Central memory CD8-positive, alpha-beta T cell (primary cell): Measurements from ENCODE around the gene ECHDC3.

Experiments
- ATAC-seq: fragments of 150-1000 bp; cut with Tn5 transposase; replicated peaks from 2 replicates; pipeline ENCODE4 v1.10.0; 2022; ENCODE audit warnings: mild to moderate bottlenecking, moderate FRiP score, moderate number of reproducible peaks; ENCODE audit not compliant: poor library complexity, severe bottlenecking; ENCODE audit errors: extremely low read depth
- DNase-seq, 2 donors: peaks; one replicate each; pipeline ENCODE4 v3.0.0; 2021; ENCODE audit warnings: low spot score in 2 of 2
- H3K27ac Mint-ChIP-seq: one replicate; pipeline ENCODE4 v1.8.0; 2022; ENCODE audit warnings: low read depth, mild to moderate bottlenecking, moderate library complexity, mixed read lengths
- H3K27me3 Mint-ChIP-seq: one replicate; pipeline ENCODE4 v1.8.0; 2022; ENCODE audit warnings: mixed read lengths
- H3K36me3 Mint-ChIP-seq: one replicate; pipeline ENCODE4 v1.8.0; 2022; ENCODE audit warnings: mild to moderate bottlenecking, moderate library complexity, mixed read lengths; ENCODE audit not compliant: insufficient read depth
- H3K4me1 Mint-ChIP-seq: one replicate; pipeline ENCODE4 v1.8.0; 2022; ENCODE audit warnings: mixed read lengths
- H3K4me3 Mint-ChIP-seq: one replicate; pipeline ENCODE4 v1.8.0; 2022; ENCODE audit warnings: mild to moderate bottlenecking, moderate library complexity, mixed read lengths
- H3K9me3 Mint-ChIP-seq: one replicate; pipeline ENCODE4 v1.8.0; 2022; ENCODE audit warnings: mixed read lengths

The ECHDC3 gene

GRCh38 chr10:11798845-11799735 lies 56.9 kb downstream of the ECHDC3 start:
- Mint-ChIP-seq H3K27me3 (no peaks in the 10 kb centered on the region), H3K9me3 (no peaks in the 10 kb centered on the region), H3K4me1 (no peaks in the 10 kb centered on the region), H3K27ac (no peak overlapping the region), H3K36me3 (no peaks in the 10 kb centered on the region), H3K4me3 (no peak overlapping the region)
- no peak for DNase-seq
- no peak for ATAC-seq

GRCh38 chr10:11799736-11800080 lies 57.5 kb downstream of the ECHDC3 start:
- Mint-ChIP-seq H3K4me3 (no peak overlapping the region), H3K27ac (no peak overlapping the region), H3K27me3 (peaks cover under 1% of the 10 kb centered on the region), H3K36me3 (no peaks in the 10 kb centered on the region), H3K4me1 (no peaks in the 10 kb centered on the region), H3K9me3 (no peaks in the 10 kb centered on the region)
- no peak for ATAC-seq
- DNase-seq, result no peak

DNA sequence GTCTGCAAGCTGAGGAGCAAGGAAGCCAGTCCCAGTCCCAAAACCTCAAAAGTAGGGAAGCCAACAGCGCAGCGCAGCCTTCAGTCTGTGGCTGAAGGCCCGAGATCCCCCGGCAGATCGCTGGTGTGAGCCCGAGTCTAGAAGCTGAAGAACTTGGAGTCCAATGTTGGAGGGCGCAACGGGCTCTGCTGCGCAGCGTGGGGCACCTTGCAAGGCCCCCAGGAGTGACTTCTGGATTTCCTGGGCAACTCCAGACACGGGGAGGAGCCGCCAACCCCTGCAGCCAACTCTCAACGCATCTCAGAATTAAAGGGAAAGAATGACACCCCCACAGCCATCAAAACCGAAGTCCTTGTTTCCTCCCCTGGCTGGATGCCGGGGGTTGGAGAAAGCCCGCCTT lies 62.2 kb downstream of the ECHDC3 start:
- Mint-ChIP-seq H3K4me3 (no peak overlapping the region), H3K27me3 (peaks cover 45% of the 10 kb centered on the region), H3K9me3 (no peaks in the 10 kb centered on the region), H3K4me1 (no peaks in the 10 kb centered on the region), H3K27ac (no peak overlapping the region), H3K36me3 (no peaks in the 10 kb centered on the region)
- ATAC-seq (no peak), DNase-seq (no peak)

GRCh38 chr10:11805792-11806191 lies 63.6 kb downstream of the ECHDC3 start:
- Mint-ChIP-seq H3K9me3 (no peaks in the 10 kb centered on the region), H3K27me3 (peaks cover 53% of the 10 kb centered on the region), H3K4me1 (no peaks in the 10 kb centered on the region), H3K4me3 (no peak overlapping the region), H3K27ac (no peak overlapping the region), H3K36me3 (no peaks in the 10 kb centered on the region)
- ATAC-seq (no peak), DNase-seq (no peak)

DNA sequence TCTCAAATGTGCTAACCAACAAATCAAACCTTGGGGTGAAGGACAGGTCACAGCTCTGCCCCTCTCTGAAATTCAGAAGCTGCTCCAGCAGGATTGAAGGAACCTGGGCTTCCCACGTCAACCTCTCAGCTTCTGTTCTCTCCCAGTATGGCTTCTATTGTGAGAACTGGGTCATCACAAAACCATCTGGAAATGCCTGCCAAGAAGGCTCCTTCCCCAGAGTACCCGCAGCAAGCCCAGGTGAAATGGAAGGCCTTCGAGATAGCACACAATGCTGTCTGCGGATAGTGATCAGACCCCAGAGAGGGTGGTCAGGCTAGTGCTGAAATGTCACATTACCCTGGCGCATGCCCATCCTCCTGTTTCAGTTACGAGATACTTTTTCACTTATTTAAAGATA lies 64.5 kb downstream of the ECHDC3 start:
- no peak overlapping the region for H3K27ac Mint-ChIP-seq
- ATAC-seq (no peak), DNase-seq (no peak)
- H3K27me3 Mint-ChIP-seq, result peaks cover 53% of the 10 kb centered on the region
- no peak overlapping the region for H3K4me3 Mint-ChIP-seq
- no peaks in the 10 kb centered on the region for H3K9me3 Mint-ChIP-seq
- no peaks in the 10 kb centered on the region for H3K36me3 Mint-ChIP-seq
- H3K4me1 Mint-ChIP-seq, result no peaks in the 10 kb centered on the region

- H3K4me3 Mint-ChIP-seq, result no peak overlapping the region
- peaks cover 63% of the 10 kb centered on the region for H3K27me3 Mint-ChIP-seq
- no peaks in the 10 kb centered on the region for H3K36me3 Mint-ChIP-seq
- no peak overlapping the region for H3K27ac Mint-ChIP-seq
- ATAC-seq, result no peak
- no peak for DNase-seq
- no peaks in the 10 kb centered on the region for H3K9me3 Mint-ChIP-seq
- no peaks in the 10 kb centered on the region for H3K4me1 Mint-ChIP-seq
These were observed 66.6 kb downstream of the ECHDC3 start for GRCh38 chr10:11808808-11809207.

DNA sequence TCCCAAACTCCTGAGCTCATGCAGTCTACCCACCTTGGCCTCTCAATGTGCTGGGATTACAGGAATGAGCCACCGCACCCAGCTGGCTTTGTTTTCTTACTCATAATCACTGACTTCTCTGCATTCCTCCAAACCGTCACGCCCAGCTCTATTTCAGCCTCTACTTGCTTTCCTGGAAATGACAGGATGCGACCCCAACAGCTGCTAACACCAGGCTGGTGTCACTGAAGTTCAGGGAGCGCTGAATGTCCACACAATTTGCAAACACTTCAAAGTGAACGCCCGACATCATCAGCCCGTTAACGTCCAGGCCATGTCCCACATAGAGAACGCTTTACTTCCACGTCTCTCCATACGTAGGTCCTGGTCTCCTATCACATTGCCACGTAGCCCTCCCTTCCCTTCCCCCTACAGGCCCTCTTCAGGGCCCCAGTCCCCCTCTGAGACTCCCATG lies 68.2 kb downstream of the ECHDC3 start:
- H3K36me3 Mint-ChIP-seq, result no peaks in the 10 kb centered on the region
- H3K4me1 Mint-ChIP-seq, result no peaks in the 10 kb centered on the region
- ATAC-seq (no peak), DNase-seq (no peak)
- H3K4me3 Mint-ChIP-seq, result no peak overlapping the region
- H3K9me3 Mint-ChIP-seq, result no peaks in the 10 kb centered on the region
- H3K27me3 Mint-ChIP-seq, result peaks cover 56% of the 10 kb centered on the region
- no peak overlapping the region for H3K27ac Mint-ChIP-seq

- ATAC-seq, result no peak
- Mint-ChIP-seq H3K27ac (no peak overlapping the region), H3K9me3 (no peaks in the 10 kb centered on the region), H3K4me1 (no peaks in the 10 kb centered on the region), H3K4me3 (no peak overlapping the region), H3K27me3 (peaks cover 50% of the 10 kb centered on the region), H3K36me3 (no peaks in the 10 kb centered on the region)
- no peak for DNase-seq
These were observed 68.8 kb downstream of the ECHDC3 start for GRCh38 chr10:11810973-11811372.

DNA sequence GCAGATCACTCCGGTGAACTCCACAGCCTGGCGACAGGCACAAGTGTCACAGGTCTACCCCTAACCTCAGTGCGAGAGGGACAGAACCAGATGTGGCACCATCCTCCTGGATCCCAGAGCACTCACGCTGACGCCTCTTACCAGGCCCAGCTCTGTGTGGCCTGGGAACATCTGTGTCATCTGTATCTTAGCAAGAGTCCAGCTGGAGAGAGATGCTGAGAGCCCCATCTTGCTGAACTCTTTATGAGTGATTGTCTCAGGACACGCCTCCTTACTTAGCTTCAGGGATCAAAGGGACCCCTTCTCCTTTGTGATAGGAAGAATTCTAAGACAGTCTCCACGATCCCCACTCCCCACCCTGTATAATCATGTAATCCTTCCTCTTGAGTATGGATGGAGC lies 71.0 kb downstream of the ECHDC3 start:
- peaks cover 29% of the 10 kb centered on the region for H3K27me3 Mint-ChIP-seq
- no peak overlapping the region for H3K4me3 Mint-ChIP-seq
- ATAC-seq (no peak), DNase-seq (no peak)
- H3K4me1 Mint-ChIP-seq, result no peaks in the 10 kb centered on the region
- H3K9me3 Mint-ChIP-seq, result no peaks in the 10 kb centered on the region
- no peak overlapping the region for H3K27ac Mint-ChIP-seq
- no peaks in the 10 kb centered on the region for H3K36me3 Mint-ChIP-seq
